ENCODE results near the gene KRT37. TPM values are rescaled to one million over a fixed set of nuclear protein-coding genes. Genes with fewer than 3 reads are reported as not detected.

Gene KRT37
- total and polyA plus RNA-seq, 2 of the 13 experiments (the other 11 are each of a cell fraction or from before 2014, with no cell fraction given), result 0.69 TPM; not detected in 1

GRCh38 chr17:41416479-41416878 is 7.9 kb downstream of the KRT37 start:
- TSS peak; percentile 77 for BruUV-seq (replicated peaks)
- ATAC-seq (peak; percentile 50), DNase-seq (ENCODE audit: low spot score) (peak; percentile 71), FAIRE-seq (no peak)
- no peaks in the 10 kb centered on the region for H3K36me3 ChIP-seq (replicated peaks in 1 of 2; ENCODE audit: control insufficient read depth in 1 of 2, insufficient read depth in 2 of 2, low read length in 2 of 2)
- peak overlapping the region; percentile 67 for H3K4me2 ChIP-seq (ENCODE audit: low read depth, low read length)
- H3K9me3 ChIP-seq (ENCODE audit: low read length), result no peaks in the 10 kb centered on the region
- intact Hi-C loops (cut with micrococcal nuclease; ENCODE audit: unreplicated experiment), result loop anchor here (5.0 to 10.0 kb wide), 2 partner anchors 118 to 251 kb away; no protein-coding TSS in a partner anchor
- no peaks in the 10 kb centered on the region for H3K27me3 ChIP-seq (ENCODE audit: control insufficient read depth in 1 of 2, insufficient read depth in 2 of 2, low read length in 2 of 2)
- ChIA-PET POLR2A (interaction anchor here (0.7 to 2.1 kb wide), 8 partner anchors 11 to 514 kb away, joined by 3 to 35 read pairs (median 3); partner anchors contain the start of genes EIF1 and KRT19), CTCF (ENCODE audit: low intra/inter-chr PET ratio, low total read pairs) (no interaction called here)
- peak overlapping the region in 1 of 3 experiments; percentile 20; a peak in 1 of 6 replicates for H3K4me3 ChIP-seq (replicated peaks in 1 of 3; ENCODE audit: insufficient read depth in 1 of 3, low read depth in 2 of 3, low read length in 3 of 3)
- peak overlapping the region; percentile 57; the same call in 1 of the 2 replicates for H3K9ac ChIP-seq (ENCODE audit: insufficient read depth, low read depth, low read length)
- H3K79me2 ChIP-seq (ENCODE audit: insufficient read depth, low read length), result no peaks in the 10 kb centered on the region
- 12% methylated on average over 5 of the region's 5 CpGs for WGBS (ENCODE audit: low lambda C conversion rate)
- H2AFZ ChIP-seq (ENCODE audit: low read length), result no peak overlapping the region
- peaks cover 62% of the 10 kb centered on the region for H3K4me1 ChIP-seq (ENCODE audit: insufficient read depth, low read length)
- in situ Hi-C loops (cut with HindIII; ENCODE audit: extremely low pct_ligation_motif_present, low pct_unique_long_range_greater_than_20kb), result no loop called here
- H4K20me1 ChIP-seq (ENCODE audit: insufficient read depth, low read length), result no peaks in the 10 kb centered on the region
- peak overlapping the region; percentile 82 for H3K27ac ChIP-seq (ENCODE audit: extremely low read length, insufficient read depth, low read length)
- TF ChIP-seq CHCHD3 (CRISPR knock-in tag; IDR thresholded peaks at IDR 0.05), result no peak
- no peak for TF ChIP-seq DMTF1 (CRISPR knock-in tag; IDR thresholded peaks at IDR 0.05)
- no peak for TF ChIP-seq ZNF792 (CRISPR knock-in tag; IDR thresholded peaks at IDR 0.05)
- TF ChIP-seq FOXA3 (CRISPR knock-in tag; IDR thresholded peaks at IDR 0.05), result peak; percentile 30; the same call in 1 of the 2 replicates
- TF ChIP-seq ZNF253 (CRISPR knock-in tag; IDR thresholded peaks at IDR 0.05; ENCODE audit: borderline replicate concordance), result no peak
- TF ChIP-seq CEBPB (IDR thresholded peaks at IDR 0.05; ENCODE audit: borderline replicate concordance, low read depth, low read length), result peak; percentile 65; the same call in 1 of the 2 replicates
- no peak for TF ChIP-seq FOSL1 (CRISPR knock-in tag; IDR thresholded peaks at IDR 0.05; ENCODE audit: borderline replicate concordance)
- TF ChIP-seq CSRNP1 (CRISPR knock-in tag; IDR thresholded peaks at IDR 0.05), result no peak
- TF ChIP-seq NCOR1 (IDR thresholded peaks at IDR 0.05; ENCODE audit: borderline replicate concordance, low read length), result peak; percentile 6; the same call in 1 of the 2 replicates
- peak; percentile 90 for TF ChIP-seq KAT2B (IDR thresholded peaks at IDR 0.05; ENCODE audit: borderline replicate concordance, low read depth, low read length)
- TF ChIP-seq PCBP2 (optimal IDR thresholded peaks at IDR 0.05; ENCODE audit: low read depth, low read length, poor library complexity, severe bottlenecking), result no peak
- no peak for TF ChIP-seq IRF9 (CRISPR knock-in tag; IDR thresholded peaks at IDR 0.05; ENCODE audit: borderline replicate concordance)
- TF ChIP-seq ZNF788 (CRISPR knock-in tag; IDR thresholded peaks at IDR 0.05; ENCODE audit: borderline replicate concordance), result no peak
- TF ChIP-seq CEBPG (CRISPR knock-in tag; IDR thresholded peaks at IDR 0.05), result peak; percentile 37
- 0 out of 2 replicates have a peak, but pooled peaks have one; percentile 16 for TF ChIP-seq ZNF414 (CRISPR knock-in tag; IDR thresholded peaks at IDR 0.05)
- no peak for TF ChIP-seq ARNT (IDR thresholded peaks at IDR 0.05)
- TF ChIP-seq ZSCAN25 (CRISPR knock-in tag; IDR thresholded peaks at IDR 0.05), result no peak
- TF ChIP-seq ZSCAN31 (CRISPR knock-in tag; IDR thresholded peaks at IDR 0.05; ENCODE audit: low read depth), result 0 out of 2 replicates have a peak, but pooled peaks have one; percentile 41

All from HepG2 (cell line).